GM12874 (cell line): ENCODE results near the gene RAB31.

Source experiments
- TF ChIP-seq, protein P1 (sequence below): IDR thresholded peaks from 2 replicates; pipeline ENCODE4 v1.5.1; 2011; ENCODE audit warnings: low read depth, mild to moderate bottlenecking, control low read depth, low read length, moderate library complexity; ENCODE audit not compliant: insufficient read depth

The RAB31 gene

DNA sequence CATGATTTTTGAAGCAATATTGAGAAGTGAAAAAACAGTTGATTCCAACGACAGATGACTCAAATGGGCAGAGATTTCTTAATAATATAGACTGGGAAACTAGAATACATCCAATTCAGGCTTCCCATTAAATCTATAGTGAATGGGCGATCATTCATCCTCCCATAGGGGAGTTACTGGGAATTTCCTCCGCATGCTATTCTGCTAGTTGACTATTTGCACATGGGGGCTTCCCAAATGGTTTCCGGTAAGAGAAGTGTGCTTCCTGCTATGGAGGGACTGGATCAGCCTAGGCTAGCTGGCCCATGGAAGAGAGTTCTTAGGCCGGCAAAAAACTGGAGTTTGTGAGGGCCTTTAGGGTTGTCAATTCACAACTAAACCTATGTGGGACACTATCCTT lies 203.1 kb downstream of the RAB31 start:
- TF ChIP-seq, protein P1, sequence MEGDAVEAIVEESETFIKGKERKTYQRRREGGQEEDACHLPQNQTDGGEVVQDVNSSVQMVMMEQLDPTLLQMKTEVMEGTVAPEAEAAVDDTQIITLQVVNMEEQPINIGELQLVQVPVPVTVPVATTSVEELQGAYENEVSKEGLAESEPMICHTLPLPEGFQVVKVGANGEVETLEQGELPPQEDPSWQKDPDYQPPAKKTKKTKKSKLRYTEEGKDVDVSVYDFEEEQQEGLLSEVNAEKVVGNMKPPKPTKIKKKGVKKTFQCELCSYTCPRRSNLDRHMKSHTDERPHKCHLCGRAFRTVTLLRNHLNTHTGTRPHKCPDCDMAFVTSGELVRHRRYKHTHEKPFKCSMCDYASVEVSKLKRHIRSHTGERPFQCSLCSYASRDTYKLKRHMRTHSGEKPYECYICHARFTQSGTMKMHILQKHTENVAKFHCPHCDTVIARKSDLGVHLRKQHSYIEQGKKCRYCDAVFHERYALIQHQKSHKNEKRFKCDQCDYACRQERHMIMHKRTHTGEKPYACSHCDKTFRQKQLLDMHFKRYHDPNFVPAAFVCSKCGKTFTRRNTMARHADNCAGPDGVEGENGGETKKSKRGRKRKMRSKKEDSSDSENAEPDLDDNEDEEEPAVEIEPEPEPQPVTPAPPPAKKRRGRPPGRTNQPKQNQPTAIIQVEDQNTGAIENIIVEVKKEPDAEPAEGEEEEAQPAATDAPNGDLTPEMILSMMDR: no peak
